Stimulated activated naive CD8-positive, alpha-beta T cell treated with anti-CD3 and anti-CD28 coated beads, Interleukin-15, Interleukin-2, amounts not matched to agents 100 ng/mL and 50 ng/mL, for 24 hours (primary cell): Measurements from ENCODE around the gene ADGRB3.
"Not testable (repeated sequence)": the region's sequence is repeated elsewhere in the genome, so short reads cannot be mapped to it uniquely, and the experiment has no call there.

Source experiments
- H3K27ac Mint-ChIP-seq: one replicate; pipeline ENCODE4 v1.8.0; 2021; ENCODE audit warnings: mild to moderate bottlenecking, mixed read lengths
- H3K27me3 Mint-ChIP-seq: one replicate; pipeline ENCODE4 v1.8.0; 2021; ENCODE audit warnings: mixed read lengths
- H3K36me3 Mint-ChIP-seq: one replicate; pipeline ENCODE4 v1.8.0; 2021; ENCODE audit warnings: low read depth, mixed read lengths
- H3K4me1 Mint-ChIP-seq: one replicate; pipeline ENCODE4 v1.8.0; 2021; ENCODE audit warnings: low read depth, mixed read lengths
- H3K4me3 Mint-ChIP-seq: one replicate; pipeline ENCODE4 v1.8.0; 2021; ENCODE audit warnings: mild to moderate bottlenecking, mixed read lengths
- H3K9me3 Mint-ChIP-seq: one replicate; pipeline ENCODE4 v1.8.0; 2021; ENCODE audit warnings: mixed read lengths

ADGRB3 gene

GRCh38 chr6:68911811-68912210 lies 276.7 kb downstream of the ADGRB3 start:
- H3K4me1 Mint-ChIP-seq: no peaks in the 10 kb centered on the region
- no peaks in the 10 kb centered on the region for H3K27me3 Mint-ChIP-seq
- H3K36me3 Mint-ChIP-seq: no peaks in the 10 kb centered on the region
- H3K9me3 Mint-ChIP-seq: no peaks in the 10 kb centered on the region
- no peak overlapping the region for H3K4me3 Mint-ChIP-seq
- no peak overlapping the region for H3K27ac Mint-ChIP-seq

- H3K27me3 Mint-ChIP-seq, H3K36me3 Mint-ChIP-seq, H3K4me1 Mint-ChIP-seq, H3K4me3 Mint-ChIP-seq, H3K9me3 Mint-ChIP-seq, H3K27ac Mint-ChIP-seq: not testable (repeated sequence)
Observed at GRCh38 chr6:68912805-68913204, 277.7 kb downstream of the ADGRB3 start.

- Mint-ChIP-seq H3K9me3 (peaks cover 7% of the 10 kb centered on the region), H3K4me3 (no peak overlapping the region), H3K27ac (no peak overlapping the region), H3K27me3 (no peaks in the 10 kb centered on the region), H3K36me3 (no peaks in the 10 kb centered on the region), H3K4me1 (no peaks in the 10 kb centered on the region)
Observed at GRCh38 chr6:68915586-68915985, 280.5 kb downstream of the ADGRB3 start.

- Mint-ChIP-seq H3K27me3 (no peaks in the 10 kb centered on the region), H3K9me3 (peaks cover 7% of the 10 kb centered on the region), H3K4me3 (no peak overlapping the region), H3K27ac (no peak overlapping the region), H3K36me3 (no peaks in the 10 kb centered on the region), H3K4me1 (no peaks in the 10 kb centered on the region)
Observed at GRCh38 chr6:68919537-68919936, 284.5 kb downstream of the ADGRB3 start.

GRCh38 chr6:68941345-68941744 lies 306.3 kb downstream of the ADGRB3 start:
- no peaks in the 10 kb centered on the region for H3K9me3 Mint-ChIP-seq
- H3K4me3 Mint-ChIP-seq: no peak overlapping the region

GRCh38 chr6:68947721-68948120 lies 312.6 kb downstream of the ADGRB3 start:
- H3K27me3 Mint-ChIP-seq: no peaks in the 10 kb centered on the region
- H3K4me3 Mint-ChIP-seq: no peak overlapping the region
- H3K4me1 Mint-ChIP-seq: no peaks in the 10 kb centered on the region
- no peak overlapping the region for H3K27ac Mint-ChIP-seq
- H3K36me3 Mint-ChIP-seq: no peaks in the 10 kb centered on the region
- H3K9me3 Mint-ChIP-seq: no peaks in the 10 kb centered on the region

More at GRCh38 chr6:68941345-68941744, 306.3 kb downstream of the ADGRB3 start:
- no peaks in the 10 kb centered on the region for H3K27me3 Mint-ChIP-seq
- no peak overlapping the region for H3K27ac Mint-ChIP-seq
- no peaks in the 10 kb centered on the region for H3K36me3 Mint-ChIP-seq
- H3K4me1 Mint-ChIP-seq: no peaks in the 10 kb centered on the region

GRCh38 chr6:68951270-68951669 lies 316.2 kb downstream of the ADGRB3 start:
- Mint-ChIP-seq H3K4me3 (no peak overlapping the region), H3K4me1 (no peaks in the 10 kb centered on the region), H3K9me3 (no peaks in the 10 kb centered on the region), H3K27ac (no peak overlapping the region), H3K27me3 (no peaks in the 10 kb centered on the region), H3K36me3 (no peaks in the 10 kb centered on the region)

GRCh38 chr6:68958327-68958726 lies 323.2 kb downstream of the ADGRB3 start:
- Mint-ChIP-seq H3K9me3 (no peaks in the 10 kb centered on the region), H3K4me3 (no peak overlapping the region), H3K27me3 (no peaks in the 10 kb centered on the region), H3K4me1 (no peaks in the 10 kb centered on the region), H3K27ac (no peak overlapping the region), H3K36me3 (no peaks in the 10 kb centered on the region)

GRCh38 chr6:68967549-68968300 lies 332.6 kb downstream of the ADGRB3 start:
- Mint-ChIP-seq H3K4me1 (peaks cover 6% of the 10 kb centered on the region), H3K27me3 (peaks cover 8% of the 10 kb centered on the region), H3K36me3 (no peaks in the 10 kb centered on the region), H3K9me3 (no peaks in the 10 kb centered on the region), H3K27ac (no peak overlapping the region), H3K4me3 (no peak overlapping the region)

- Mint-ChIP-seq H3K4me3 (no peak overlapping the region), H3K36me3 (no peaks in the 10 kb centered on the region), H3K4me1 (peaks cover 6% of the 10 kb centered on the region), H3K9me3 (no peaks in the 10 kb centered on the region), H3K27ac (no peak overlapping the region), H3K27me3 (peaks cover 8% of the 10 kb centered on the region)
Observed at GRCh38 chr6:68968301-68968649, 333.2 kb downstream of the ADGRB3 start.

- Mint-ChIP-seq H3K9me3 (no peaks in the 10 kb centered on the region), H3K27me3 (peaks cover 2% of the 10 kb centered on the region), H3K36me3 (no peaks in the 10 kb centered on the region), H3K27ac (no peak overlapping the region), H3K4me3 (no peak overlapping the region), H3K4me1 (no peaks in the 10 kb centered on the region)
Observed at GRCh38 chr6:68973066-68973465, 338.0 kb downstream of the ADGRB3 start.

GRCh38 chr6:68975064-68975463 lies 340.0 kb downstream of the ADGRB3 start:
- Mint-ChIP-seq H3K27ac (no peak overlapping the region), H3K27me3 (no peaks in the 10 kb centered on the region), H3K36me3 (no peaks in the 10 kb centered on the region), H3K9me3 (no peaks in the 10 kb centered on the region), H3K4me1 (no peaks in the 10 kb centered on the region), H3K4me3 (no peak overlapping the region)

GRCh38 chr6:68975816-68976215 lies 340.7 kb downstream of the ADGRB3 start:
- Mint-ChIP-seq H3K9me3 (no peaks in the 10 kb centered on the region), H3K4me1 (no peaks in the 10 kb centered on the region), H3K4me3 (no peak overlapping the region), H3K36me3 (no peaks in the 10 kb centered on the region), H3K27me3 (no peaks in the 10 kb centered on the region), H3K27ac (no peak overlapping the region)

GRCh38 chr6:68976260-68976659 lies 341.2 kb downstream of the ADGRB3 start:
- Mint-ChIP-seq H3K4me3 (no peak overlapping the region), H3K27me3 (no peaks in the 10 kb centered on the region), H3K36me3 (no peaks in the 10 kb centered on the region), H3K9me3 (no peaks in the 10 kb centered on the region), H3K4me1 (no peaks in the 10 kb centered on the region), H3K27ac (no peak overlapping the region)

GRCh38 chr6:68978411-68978810 lies 343.3 kb downstream of the ADGRB3 start:
- Mint-ChIP-seq H3K27me3 (no peaks in the 10 kb centered on the region), H3K27ac (no peak overlapping the region), H3K9me3 (no peaks in the 10 kb centered on the region), H3K4me1 (no peaks in the 10 kb centered on the region), H3K36me3 (no peaks in the 10 kb centered on the region), H3K4me3 (no peak overlapping the region)

- not testable (repeated sequence) for H3K27me3 Mint-ChIP-seq, H3K36me3 Mint-ChIP-seq, H3K9me3 Mint-ChIP-seq, H3K27ac Mint-ChIP-seq, H3K4me3 Mint-ChIP-seq, H3K4me1 Mint-ChIP-seq
Observed at GRCh38 chr6:68981668-68982067, 346.6 kb downstream of the ADGRB3 start.
